DOHH2 (cell line): ENCODE results near the gene TMEM47.

Source experiments
- H3F3A ChIP-seq: fragments of 200-600 bp; sonication (generic), shearing (Covaris generic); 2 replicates; pipeline ENCODE4 v1.6.0; 2016; ENCODE audit warnings: antibody characterized with exemption, mild to moderate bottlenecking; ENCODE audit not compliant: control insufficient read depth, insufficient read depth
- H3K27ac ChIP-seq: fragments of 200-600 bp; sonication (generic); 2 replicates; pipeline ENCODE4 v1.5.1; 2014; ENCODE audit warnings: low read depth, mild to moderate bottlenecking, low read length, moderate library complexity
- H3K27me3 ChIP-seq: fragments of 200-600 bp; sonication (generic); 2 replicates; pipeline ENCODE4 v1.6.1; 2014; ENCODE audit warnings: mild to moderate bottlenecking, low read length, mixed read lengths; ENCODE audit not compliant: control insufficient read depth
- H3K36me3 ChIP-seq: fragments of 200-600 bp; sonication (generic); 2 replicates; pipeline ENCODE4 v1.6.1; 2014; ENCODE audit warnings: mild to moderate bottlenecking, low read length, moderate library complexity, mixed read lengths; ENCODE audit not compliant: control insufficient read depth
- H3K4me1 ChIP-seq: fragments of 200-600 bp; sonication (generic); 2 replicates; pipeline ENCODE4 v1.6.1; 2014; ENCODE audit warnings: mild to moderate bottlenecking, low read length, mixed read lengths; ENCODE audit not compliant: control insufficient read depth
- H3K4me2 ChIP-seq: fragments of 200-600 bp; sonication (generic); 2 replicates; pipeline ENCODE4 v1.6.0; 2014; ENCODE audit warnings: mild to moderate bottlenecking, low read length, moderate library complexity
- H3K4me3 ChIP-seq: fragments of 200-600 bp; sonication (generic); 2 replicates; pipeline ENCODE4 v1.5.1; 2014; ENCODE audit warnings: mild to moderate bottlenecking, low read length, mixed read lengths
- H3K79me2 ChIP-seq: fragments of 200-600 bp; sonication (generic); 2 replicates; pipeline ENCODE4 v1.6.1; 2014; ENCODE audit warnings: mild to moderate bottlenecking, low read length, mixed read lengths; ENCODE audit not compliant: control insufficient read depth
- H3K9me2 ChIP-seq: fragments of 200-600 bp; sonication (generic); replicated peaks from 2 replicates; pipeline ENCODE4 v1.6.1; 2014; ENCODE audit warnings: mild to moderate bottlenecking, low read length, mixed read lengths; ENCODE audit not compliant: control insufficient read depth
- H3K9me3 ChIP-seq: fragments of 200-600 bp; sonication (generic); 2 replicates; pipeline ENCODE4 v1.6.1; 2014; ENCODE audit warnings: antibody characterized with exemption, low read length, mixed read lengths; ENCODE audit not compliant: control insufficient read depth, insufficient read depth
- H4K20me1 ChIP-seq: fragments of 200-600 bp; sonication (generic); 2 replicates; pipeline ENCODE4 v1.6.0; 2014; ENCODE audit warnings: low read depth, mild to moderate bottlenecking, antibody characterized with exemption, low read length, moderate library complexity; ENCODE audit not compliant: control insufficient read depth, insufficient read depth
- EZH2phosphoT487 ChIP-seq: fragments of 200-600 bp; sonication (generic); IDR thresholded peaks from 2 replicates; pipeline ENCODE4 v1.6.1; 2017; ENCODE audit warnings: borderline replicate concordance, mild to moderate bottlenecking, antibody characterized with exemption, low read length, moderate library complexity, mixed read lengths
- TF ChIP-seq, protein P1 (sequence below): fragments of 200-600 bp; sonication (generic); IDR thresholded peaks from one replicate; pipeline ENCODE4 v1.5.1; 2014; ENCODE audit warnings: antibody characterized with exemption, mild to moderate bottlenecking, low read depth, low read length; ENCODE audit not compliant: poor library complexity, severe bottlenecking

The TMEM47 gene

DNA sequence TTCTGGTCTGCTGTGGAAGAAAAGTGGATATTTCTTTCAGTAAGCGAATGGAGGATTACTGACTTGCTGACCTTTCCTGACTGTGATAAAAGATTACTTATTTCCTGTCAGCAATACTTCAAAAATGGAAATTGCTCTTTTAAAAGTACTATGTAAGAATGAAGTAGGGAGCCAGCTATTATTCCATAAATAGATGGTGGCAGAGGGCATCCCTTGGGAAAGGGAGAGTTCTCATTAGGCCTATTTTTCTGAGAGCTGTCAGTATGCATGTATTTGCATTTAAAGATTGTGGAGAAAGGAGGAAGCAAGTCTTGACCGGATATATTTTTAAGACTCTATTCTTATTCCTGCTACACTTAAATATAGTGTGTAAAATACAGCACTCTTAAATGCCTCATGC is 37.2 kb downstream of the TMEM47 start:
- TF ChIP-seq EZH2phosphoT487: no peak
- TF ChIP-seq, protein P1, sequence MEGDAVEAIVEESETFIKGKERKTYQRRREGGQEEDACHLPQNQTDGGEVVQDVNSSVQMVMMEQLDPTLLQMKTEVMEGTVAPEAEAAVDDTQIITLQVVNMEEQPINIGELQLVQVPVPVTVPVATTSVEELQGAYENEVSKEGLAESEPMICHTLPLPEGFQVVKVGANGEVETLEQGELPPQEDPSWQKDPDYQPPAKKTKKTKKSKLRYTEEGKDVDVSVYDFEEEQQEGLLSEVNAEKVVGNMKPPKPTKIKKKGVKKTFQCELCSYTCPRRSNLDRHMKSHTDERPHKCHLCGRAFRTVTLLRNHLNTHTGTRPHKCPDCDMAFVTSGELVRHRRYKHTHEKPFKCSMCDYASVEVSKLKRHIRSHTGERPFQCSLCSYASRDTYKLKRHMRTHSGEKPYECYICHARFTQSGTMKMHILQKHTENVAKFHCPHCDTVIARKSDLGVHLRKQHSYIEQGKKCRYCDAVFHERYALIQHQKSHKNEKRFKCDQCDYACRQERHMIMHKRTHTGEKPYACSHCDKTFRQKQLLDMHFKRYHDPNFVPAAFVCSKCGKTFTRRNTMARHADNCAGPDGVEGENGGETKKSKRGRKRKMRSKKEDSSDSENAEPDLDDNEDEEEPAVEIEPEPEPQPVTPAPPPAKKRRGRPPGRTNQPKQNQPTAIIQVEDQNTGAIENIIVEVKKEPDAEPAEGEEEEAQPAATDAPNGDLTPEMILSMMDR: no peak

DNA sequence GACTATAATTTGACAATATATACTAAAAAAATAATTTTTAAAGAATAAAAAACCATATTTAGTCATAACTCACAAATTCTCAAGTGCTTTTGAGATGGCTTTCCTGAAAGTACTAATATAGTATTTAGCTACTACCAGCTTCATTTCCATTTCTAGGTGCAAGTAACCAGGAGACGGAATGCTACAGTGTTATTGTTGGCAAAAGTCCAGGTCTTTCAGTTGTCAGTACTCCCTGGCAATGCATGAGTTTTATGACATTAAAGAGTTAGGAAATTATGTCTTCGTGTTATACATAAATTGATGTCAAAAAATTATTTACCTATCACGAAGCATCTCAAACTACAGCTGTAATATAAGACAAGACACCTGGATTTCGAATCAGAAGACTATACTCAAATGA is 45.0 kb downstream of the TMEM47 start:
- Histone ChIP-seq H3K79me2 (no peaks in the 10 kb centered on the region), H3F3A (no peaks in the 10 kb centered on the region)

More for the DNA sequence above, 37.2 kb downstream of the TMEM47 start:
- H3K9me3 ChIP-seq: no peaks in the 10 kb centered on the region
- no peak overlapping the region for H3K27ac ChIP-seq
- no peaks in the 10 kb centered on the region for H3K27me3 ChIP-seq
- H3K9me2 ChIP-seq: no peaks in the 10 kb centered on the region
- H3K4me2 ChIP-seq: no peak overlapping the region
- no peaks in the 10 kb centered on the region for H4K20me1 ChIP-seq
- H3K36me3 ChIP-seq: no peaks in the 10 kb centered on the region
- no peaks in the 10 kb centered on the region for H3K4me1 ChIP-seq
- H3F3A ChIP-seq: no peaks in the 10 kb centered on the region
- no peaks in the 10 kb centered on the region for H3K79me2 ChIP-seq
- H3K4me3 ChIP-seq: no peak overlapping the region

DNA sequence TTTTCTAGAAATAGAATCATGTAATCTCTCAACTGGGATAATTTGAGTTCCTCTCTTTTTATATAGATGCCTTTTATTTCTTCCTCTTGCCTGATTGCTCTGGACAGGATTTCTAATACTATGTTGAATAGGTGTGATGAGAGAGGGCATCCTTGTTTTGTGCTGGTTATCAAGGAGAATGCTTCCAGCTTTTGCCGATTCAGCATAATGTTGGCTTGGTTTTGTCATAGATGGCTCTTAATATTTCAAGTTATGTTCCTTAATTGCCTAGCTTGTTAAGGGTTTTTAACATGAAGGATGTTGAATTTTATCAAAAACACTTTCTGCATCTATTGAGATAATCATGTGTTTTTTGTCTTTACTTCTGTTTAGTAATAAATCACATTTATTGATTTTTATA is 58.7 kb downstream of the TMEM47 start:
- H3F3A ChIP-seq: no peaks in the 10 kb centered on the region
- H4K20me1 ChIP-seq: no peaks in the 10 kb centered on the region
- H3K4me3 ChIP-seq: no peak overlapping the region
- no peaks in the 10 kb centered on the region for H3K27me3 ChIP-seq
- H3K4me2 ChIP-seq: no peak overlapping the region
- H3K9me3 ChIP-seq: no peaks in the 10 kb centered on the region
- H3K79me2 ChIP-seq: no peaks in the 10 kb centered on the region
- no peak overlapping the region for H3K27ac ChIP-seq
- no peaks in the 10 kb centered on the region for H3K4me1 ChIP-seq
- TF ChIP-seq EZH2phosphoT487: no peak
- TF ChIP-seq, protein P1: no peak
- H3K9me2 ChIP-seq: no peaks in the 10 kb centered on the region
- no peaks in the 10 kb centered on the region for H3K36me3 ChIP-seq

More for the DNA sequence above, 45.0 kb downstream of the TMEM47 start:
- H3K9me3 ChIP-seq: no peaks in the 10 kb centered on the region
- no peaks in the 10 kb centered on the region for H3K9me2 ChIP-seq
- H3K36me3 ChIP-seq: no peaks in the 10 kb centered on the region
- no peak overlapping the region for H3K27ac ChIP-seq
- H4K20me1 ChIP-seq: no peaks in the 10 kb centered on the region
- H3K4me2 ChIP-seq: no peak overlapping the region
- no peak overlapping the region for H3K4me3 ChIP-seq
- TF ChIP-seq, protein P1: no peak
- no peak for TF ChIP-seq EZH2phosphoT487
- no peaks in the 10 kb centered on the region for H3K4me1 ChIP-seq
- no peaks in the 10 kb centered on the region for H3K27me3 ChIP-seq

DNA sequence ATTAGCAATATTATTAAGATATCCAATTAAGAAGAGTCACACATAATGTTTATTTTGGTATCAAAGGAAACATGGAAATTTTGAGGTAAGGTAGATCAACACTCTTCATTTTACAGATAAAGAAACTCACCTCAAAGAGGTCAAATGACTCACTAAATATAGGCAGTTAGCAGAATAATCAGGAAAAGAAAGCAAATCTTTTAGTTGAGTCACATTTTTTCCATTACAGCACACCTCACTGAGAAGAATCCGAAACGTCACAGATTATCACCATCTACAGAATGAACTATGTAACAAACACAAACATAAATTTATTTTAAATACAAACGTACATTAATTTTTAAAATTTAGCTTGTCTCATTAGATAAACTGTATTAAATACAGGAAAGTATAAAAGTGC is 70.1 kb downstream of the TMEM47 start:
- Histone ChIP-seq H3K4me2 (no peak overlapping the region), H3K27ac (no peak overlapping the region), H3K36me3 (no peaks in the 10 kb centered on the region), H3K4me3 (no peak overlapping the region), H3F3A (no peaks in the 10 kb centered on the region), H3K9me2 (no peaks in the 10 kb centered on the region), H3K9me3 (no peaks in the 10 kb centered on the region), H3K27me3 (no peaks in the 10 kb centered on the region), H3K79me2 (no peaks in the 10 kb centered on the region), H4K20me1 (no peaks in the 10 kb centered on the region), H3K4me1 (no peaks in the 10 kb centered on the region)
- TF ChIP-seq, protein P1: no peak
- no peak for TF ChIP-seq EZH2phosphoT487
